SK-N-MC (cell line): ENCODE results near the gene ZGRF1.

Source experiments
- EZH2 ChIP-seq: fragments of 200-600 bp; sonication (generic); IDR thresholded peaks from one replicate; pipeline ENCODE4 v1.6.1; 2017; ENCODE audit warnings: antibody characterized with exemption
- FOXP2 ChIP-seq: optimal IDR thresholded peaks from 2 replicates; pipeline ENCODE3; 2011; ENCODE audit warnings: mild to moderate bottlenecking, moderate library complexity; ENCODE audit not compliant: insufficient read depth; ENCODE audit errors: extremely low read length, control extremely low read depth
- POLR2AphosphoS5 ChIP-seq: IDR thresholded peaks from 2 replicates; pipeline ENCODE4 v1.6.1; 2012; ENCODE audit warnings: mild to moderate bottlenecking, low read depth, low read length, borderline replicate concordance

GRCh38 chr4:112540695-112541094, 96.0 kb downstream of the ZGRF1 start:
- TF ChIP-seq FOXP2, result no peak
- no peak for TF ChIP-seq EZH2
- no peak for TF ChIP-seq POLR2AphosphoS5
